Endothelial cell (in vitro differentiated cells): ENCODE data around the gene RFK. TPM values are rescaled to one million over a fixed set of nuclear protein-coding genes. Genes with fewer than 3 reads are reported as not detected.
A peak's percentile ranks its signal among the peaks of the same experiment; 100 is the strongest.

Experiments used
- DNase-seq: peaks from one replicate; pipeline ENCODE4 v3.0.0; 2021; ENCODE audit warnings: low spot score
- H3K27ac Mint-ChIP-seq: one replicate; pipeline ENCODE4 v1.8.0; 2021; ENCODE audit warnings: mixed read lengths, inconsistent platforms; ENCODE audit not compliant: unreplicated experiment
- H3K27me3 Mint-ChIP-seq: one replicate; pipeline ENCODE4 v1.8.0; 2021; ENCODE audit warnings: mild to moderate bottlenecking, moderate library complexity, mixed read lengths, inconsistent platforms; ENCODE audit not compliant: unreplicated experiment
- H3K36me3 Mint-ChIP-seq: one replicate; pipeline ENCODE4 v1.8.0; 2021; ENCODE audit warnings: mild to moderate bottlenecking, low read depth, mixed read lengths, inconsistent platforms; ENCODE audit not compliant: unreplicated experiment
- H3K4me1 Mint-ChIP-seq: one replicate; pipeline ENCODE4 v1.8.0; 2021; ENCODE audit warnings: mild to moderate bottlenecking, mixed read lengths, inconsistent platforms; ENCODE audit not compliant: unreplicated experiment
- H3K4me3 Mint-ChIP-seq: one replicate; pipeline ENCODE4 v1.8.0; 2021; ENCODE audit warnings: mild to moderate bottlenecking, mixed read lengths, inconsistent platforms; ENCODE audit not compliant: unreplicated experiment
- H3K9me3 Mint-ChIP-seq: one replicate; pipeline ENCODE4 v1.8.0; 2021; ENCODE audit warnings: mixed read lengths, inconsistent platforms; ENCODE audit not compliant: unreplicated experiment
- total RNA-seq: library from RNA; stranded (reverse); fragmentation: NEBNext Ultra II Directional; extraction: Animal tissue kit (Norgen Biotek cat#: 25700); gene quantifications from one replicate; pipeline ENCODE4 v1.2.1, GENCODE V29; 2021; ENCODE audit not compliant: unreplicated experiment
- TF ChIP-seq, protein P1 (sequence below): fragments of 200-600 bp; sonication (generic); IDR thresholded peaks from one replicate; pipeline ENCODE4 v1.5.0; 2021; ENCODE audit warnings: antibody characterized with exemption; ENCODE audit not compliant: unreplicated experiment

Gene RFK
- total RNA-seq, 1 donor from 2014 or later, result 10.1 TPM

DNA sequence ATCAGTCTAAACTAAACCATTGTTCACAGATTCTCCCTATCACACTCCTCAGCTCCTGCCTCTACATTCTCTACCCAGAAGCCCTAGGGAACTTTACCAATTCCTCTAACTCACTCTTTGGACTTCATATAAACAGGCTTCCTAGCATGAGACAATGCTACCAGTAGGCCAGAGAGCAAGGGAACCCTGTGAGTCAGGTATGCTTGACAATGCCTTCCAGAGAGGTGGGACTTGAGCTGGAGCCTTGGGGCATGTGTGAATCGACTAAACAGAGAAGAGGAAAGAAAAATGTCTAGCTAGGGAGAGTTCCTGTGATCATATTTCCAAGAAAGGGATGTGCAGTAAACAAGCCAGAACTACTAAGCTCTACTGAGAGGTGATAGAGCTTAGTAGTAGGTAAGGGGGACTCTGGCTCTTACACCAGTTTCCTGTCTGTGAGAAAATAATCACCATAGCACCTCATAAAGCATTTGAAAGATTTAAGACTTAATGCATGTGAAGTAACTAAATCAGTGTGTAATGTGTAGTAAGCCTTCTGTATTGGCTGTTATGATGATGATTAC, 6.4 kb upstream of the RFK start:
- H3K27ac Mint-ChIP-seq, result peak overlapping the region; percentile 0
- H3K27me3 Mint-ChIP-seq, result peaks cover 2% of the 10 kb centered on the region
- peaks cover 12% of the 10 kb centered on the region for H3K4me1 Mint-ChIP-seq

DNA sequence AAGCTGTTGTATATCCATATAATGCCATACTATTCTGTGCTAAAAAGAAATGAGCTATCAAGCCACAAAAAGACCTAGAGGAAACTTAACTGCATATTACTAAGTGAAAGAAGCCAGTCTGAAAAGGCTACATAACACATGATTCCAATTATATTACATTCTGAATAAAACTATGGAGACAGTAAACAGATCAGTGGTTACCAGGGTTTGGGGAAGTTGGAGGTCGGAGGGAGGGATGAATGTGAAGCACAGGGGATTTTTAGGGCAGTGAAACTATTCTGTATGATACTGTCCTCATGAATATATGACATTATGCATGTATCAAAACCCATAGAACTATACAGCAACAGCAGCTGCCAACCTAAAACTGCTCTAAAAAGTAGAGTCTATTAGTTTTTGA, 5.6 kb upstream of the RFK start:
- H3K27ac Mint-ChIP-seq, result no peak overlapping the region
- peaks cover 4% of the 10 kb centered on the region for H3K27me3 Mint-ChIP-seq
- peaks cover under 1% of the 10 kb centered on the region for H3K36me3 Mint-ChIP-seq
- no peak for DNase-seq
- TF ChIP-seq, protein P1, sequence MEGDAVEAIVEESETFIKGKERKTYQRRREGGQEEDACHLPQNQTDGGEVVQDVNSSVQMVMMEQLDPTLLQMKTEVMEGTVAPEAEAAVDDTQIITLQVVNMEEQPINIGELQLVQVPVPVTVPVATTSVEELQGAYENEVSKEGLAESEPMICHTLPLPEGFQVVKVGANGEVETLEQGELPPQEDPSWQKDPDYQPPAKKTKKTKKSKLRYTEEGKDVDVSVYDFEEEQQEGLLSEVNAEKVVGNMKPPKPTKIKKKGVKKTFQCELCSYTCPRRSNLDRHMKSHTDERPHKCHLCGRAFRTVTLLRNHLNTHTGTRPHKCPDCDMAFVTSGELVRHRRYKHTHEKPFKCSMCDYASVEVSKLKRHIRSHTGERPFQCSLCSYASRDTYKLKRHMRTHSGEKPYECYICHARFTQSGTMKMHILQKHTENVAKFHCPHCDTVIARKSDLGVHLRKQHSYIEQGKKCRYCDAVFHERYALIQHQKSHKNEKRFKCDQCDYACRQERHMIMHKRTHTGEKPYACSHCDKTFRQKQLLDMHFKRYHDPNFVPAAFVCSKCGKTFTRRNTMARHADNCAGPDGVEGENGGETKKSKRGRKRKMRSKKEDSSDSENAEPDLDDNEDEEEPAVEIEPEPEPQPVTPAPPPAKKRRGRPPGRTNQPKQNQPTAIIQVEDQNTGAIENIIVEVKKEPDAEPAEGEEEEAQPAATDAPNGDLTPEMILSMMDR, result no peak
- no peak overlapping the region for H3K4me3 Mint-ChIP-seq
- H3K4me1 Mint-ChIP-seq, result peaks cover 19% of the 10 kb centered on the region
- no peaks in the 10 kb centered on the region for H3K9me3 Mint-ChIP-seq

More for the DNA sequence above, 6.4 kb upstream of the RFK start:
- Mint-ChIP-seq H3K4me3 (no peak overlapping the region), H3K36me3 (no peaks in the 10 kb centered on the region), H3K9me3 (no peaks in the 10 kb centered on the region)
- TF ChIP-seq, protein P1, result no peak
- no peak for DNase-seq

DNA sequence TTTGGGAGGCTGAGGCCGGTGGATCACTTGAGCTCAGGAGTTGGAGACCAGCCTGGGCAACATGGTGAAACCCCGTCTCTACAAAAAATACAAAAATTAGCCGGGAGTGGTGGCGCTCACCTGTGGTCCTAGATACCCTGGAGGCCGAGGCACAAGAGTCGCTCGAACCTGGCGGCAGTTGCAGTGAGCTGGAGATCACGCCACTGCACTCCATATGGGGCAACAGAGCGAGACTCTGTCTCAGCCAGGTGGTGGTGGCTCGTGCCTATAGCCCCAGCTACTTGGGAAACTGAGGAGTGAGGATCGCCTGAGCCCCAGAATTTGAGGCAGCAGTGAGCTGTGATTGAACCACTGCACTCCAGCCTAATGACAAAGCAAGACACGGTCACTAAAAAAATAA, 2.4 kb upstream of the RFK start:
- Mint-ChIP-seq H3K4me3 (no peak overlapping the region), H3K36me3 (peaks cover 4% of the 10 kb centered on the region), H3K4me1 (peaks cover 14% of the 10 kb centered on the region), H3K9me3 (no peaks in the 10 kb centered on the region), H3K27me3 (peaks cover 8% of the 10 kb centered on the region), H3K27ac (no peak overlapping the region)
- DNase-seq, result no peak
- TF ChIP-seq, protein P1, result no peak

DNA sequence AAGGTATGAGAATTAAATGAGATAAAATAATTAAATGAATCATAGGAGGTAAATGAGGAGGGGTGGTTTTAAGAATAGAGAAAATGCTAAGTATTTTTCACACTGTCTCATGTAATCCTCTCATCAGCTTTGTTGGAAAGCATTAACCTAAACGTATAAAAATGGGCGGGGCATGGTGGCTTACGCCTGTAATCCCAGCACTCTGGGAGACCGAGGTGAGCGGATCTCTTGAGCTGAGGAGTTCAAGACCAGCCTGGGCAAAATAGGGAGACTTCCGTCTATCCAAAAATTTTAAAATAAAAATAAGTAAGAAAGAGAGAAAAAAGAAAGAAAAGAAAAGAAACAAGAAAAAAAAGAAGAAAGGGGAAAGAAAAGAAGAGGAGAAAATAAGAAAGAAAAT, 1.9 kb upstream of the RFK start:
- H3K4me3 Mint-ChIP-seq, result no peak overlapping the region
- H3K27ac Mint-ChIP-seq, result no peak overlapping the region
- no peak for DNase-seq
- no peaks in the 10 kb centered on the region for H3K9me3 Mint-ChIP-seq
- peaks cover 4% of the 10 kb centered on the region for H3K36me3 Mint-ChIP-seq
- TF ChIP-seq, protein P1, result no peak
- peaks cover 12% of the 10 kb centered on the region for H3K4me1 Mint-ChIP-seq
- H3K27me3 Mint-ChIP-seq, result peaks cover 8% of the 10 kb centered on the region

DNA sequence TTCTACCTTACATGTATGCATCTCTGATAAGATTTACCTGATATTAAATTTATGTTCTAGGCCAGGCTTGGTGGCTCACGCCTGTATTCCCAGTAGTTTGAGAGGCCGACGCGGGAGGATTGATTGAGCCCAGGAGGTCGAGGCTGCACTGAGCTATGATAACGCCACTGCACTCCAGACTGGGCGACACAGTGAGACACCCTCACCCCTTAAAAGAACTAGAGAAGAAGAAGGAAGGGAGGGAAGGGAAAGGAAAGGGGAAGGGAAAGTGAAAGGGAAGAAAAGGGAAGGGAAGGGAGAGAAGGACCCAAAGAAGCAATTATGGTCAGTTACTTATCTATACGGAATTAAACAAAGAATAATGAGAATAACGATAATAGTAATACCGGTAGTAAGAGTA, 1.2 kb upstream of the RFK start:
- TF ChIP-seq, protein P1, result no peak
- no peak for DNase-seq
- Mint-ChIP-seq H3K9me3 (no peaks in the 10 kb centered on the region), H3K27me3 (peaks cover 8% of the 10 kb centered on the region), H3K36me3 (peaks cover 6% of the 10 kb centered on the region), H3K27ac (peak overlapping the region; percentile 45), H3K4me3 (no peak overlapping the region), H3K4me1 (peaks cover 12% of the 10 kb centered on the region)
